NCI-H146 treated with DMSO at 0.1 percent for 48 hours (cell line): ENCODE results near the gene SEH1L.
A peak's percentile ranks its signal among the peaks of the same experiment; 100 is the strongest.
"Not testable (repeated sequence)": the region's sequence is repeated elsewhere in the genome, so short reads cannot be mapped to it uniquely, and the experiment has no call there.

ENCODE experiments used
- DNase-seq: peaks from one replicate; lab custom pipeline; 2025; ENCODE audit not compliant: unreplicated experiment; lab: John Stamatoyannopoulos, UW

Gene SEH1L

GRCh38 chr18:12943215-12943614, 4.6 kb upstream of the SEH1L start:
- DNase-seq: no peak

- DNase-seq: no peak
Measured at GRCh38 chr18:12944709-12945108, 3.1 kb upstream of the SEH1L start.

DNA sequence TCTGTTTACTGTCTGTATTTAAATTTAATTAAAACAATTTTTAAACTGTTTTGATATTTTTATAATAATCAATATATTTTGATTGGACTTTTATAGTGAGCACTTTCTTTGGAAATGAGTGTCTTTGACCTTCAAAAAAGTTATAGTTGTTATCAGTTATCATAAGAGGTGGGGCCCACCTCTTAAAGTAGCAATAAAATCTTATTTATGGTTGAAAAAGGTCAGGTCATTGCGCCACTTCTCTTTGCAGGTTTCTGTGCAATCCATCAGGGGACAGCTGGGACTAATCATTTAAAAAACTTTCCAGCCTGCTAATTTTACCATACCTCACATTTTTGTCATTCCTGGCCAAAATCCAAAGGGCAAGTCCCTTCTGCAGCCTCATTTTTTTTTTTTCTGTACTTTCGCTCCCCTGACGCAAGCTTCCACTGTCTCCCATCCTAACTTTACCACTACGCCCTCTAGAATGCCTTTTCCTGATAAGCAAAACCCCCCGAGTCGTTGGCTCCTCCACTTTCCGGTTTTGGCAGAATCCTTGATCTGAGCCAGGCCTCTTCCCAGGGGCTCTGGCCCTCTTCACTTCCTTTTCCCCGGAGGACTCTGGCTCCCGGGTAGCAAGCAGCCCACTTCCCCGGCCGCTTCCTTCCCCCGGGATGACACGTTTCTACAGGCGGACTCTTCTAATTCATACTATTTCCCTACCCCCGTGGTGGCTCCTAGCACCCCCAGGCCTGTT, 1.1 kb upstream of the SEH1L start:
- peak; percentile 87 for DNase-seq

DNA sequence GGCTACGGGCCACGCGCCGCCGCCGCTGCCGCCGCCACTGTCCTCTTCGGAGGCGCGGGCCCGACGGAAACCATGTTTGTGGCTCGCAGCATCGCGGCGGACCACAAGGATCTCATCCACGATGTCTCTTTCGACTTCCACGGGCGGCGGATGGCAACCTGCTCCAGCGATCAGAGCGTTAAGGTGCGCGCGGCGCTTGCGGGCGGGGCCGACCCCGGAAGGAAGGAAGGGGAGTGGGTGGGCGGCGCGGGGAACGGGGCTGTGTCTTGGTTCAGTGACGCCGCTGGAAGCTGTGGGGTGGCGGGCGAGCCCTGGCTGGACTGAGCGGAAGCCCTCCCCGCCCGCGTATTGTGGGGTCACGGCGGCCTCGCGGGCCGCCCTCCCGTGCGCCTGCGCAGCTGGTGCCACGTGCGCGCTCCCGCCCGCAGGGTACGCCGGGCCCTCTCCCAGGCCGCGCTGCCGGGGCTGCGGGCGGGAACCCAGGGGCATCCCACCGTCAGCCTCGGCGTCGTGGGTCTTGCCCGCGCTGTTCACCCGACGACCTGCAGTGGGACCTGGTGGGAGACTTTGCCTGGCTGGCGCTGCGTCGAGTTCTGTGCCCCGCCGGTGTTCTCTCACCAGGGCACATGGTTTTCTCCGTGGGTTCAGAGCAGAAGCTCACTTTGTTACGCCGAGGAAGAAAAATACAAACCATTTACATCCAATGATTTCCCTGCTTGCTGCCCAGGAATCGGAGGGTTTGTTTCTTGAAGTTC, 416 bp downstream of the SEH1L start:
- peak; percentile 96 for DNase-seq

DNA sequence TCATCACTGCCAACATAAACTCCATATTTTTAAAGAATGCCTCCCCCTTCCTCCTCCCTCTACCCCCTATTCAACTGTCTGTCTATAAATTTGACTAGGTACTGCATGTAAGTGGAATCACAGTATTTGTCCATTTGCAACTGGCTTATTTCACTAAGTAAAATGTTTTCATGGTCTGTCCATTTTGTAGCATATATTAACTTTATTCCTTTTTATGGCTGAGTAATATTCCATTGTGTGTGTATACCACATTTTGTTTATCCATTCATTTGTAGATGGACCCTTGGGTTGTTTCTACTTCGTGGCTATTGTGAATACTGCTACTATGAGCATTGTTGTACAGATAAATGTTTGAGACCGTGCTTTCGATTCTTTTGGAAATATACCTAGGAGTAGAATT, 10.7 kb downstream of the SEH1L start:
- DNase-seq: no peak

- DNase-seq: no peak
Measured at GRCh38 chr18:12960395-12960794, 12.6 kb downstream of the SEH1L start.

DNA sequence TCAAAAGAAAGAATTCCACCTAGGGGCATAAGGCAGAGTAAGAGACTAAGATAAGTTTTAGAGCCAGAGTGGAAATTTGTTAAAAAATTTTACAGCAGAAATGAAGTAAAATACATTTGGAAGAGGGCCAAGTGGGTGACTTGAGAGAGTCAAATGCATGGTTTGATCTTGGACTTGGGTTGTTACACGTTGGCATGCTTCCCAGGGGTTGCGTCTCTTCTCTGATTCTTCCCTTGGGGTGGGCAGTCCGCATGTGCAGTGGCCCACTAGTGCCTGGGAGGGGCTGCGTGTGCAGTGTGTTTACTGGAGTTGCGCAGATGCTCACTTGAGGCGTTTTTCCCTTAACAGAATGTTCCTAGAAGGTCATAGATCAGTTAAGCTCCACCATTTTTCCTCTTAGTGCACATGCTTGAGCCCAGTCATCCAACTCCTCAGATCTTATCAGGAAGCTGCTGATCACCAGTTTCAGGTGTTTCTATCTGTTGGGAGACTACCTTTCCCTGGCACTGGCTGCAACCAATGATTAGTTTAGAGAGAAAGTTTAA, 13.1 kb downstream of the SEH1L start:
- DNase-seq: no peak

DNA sequence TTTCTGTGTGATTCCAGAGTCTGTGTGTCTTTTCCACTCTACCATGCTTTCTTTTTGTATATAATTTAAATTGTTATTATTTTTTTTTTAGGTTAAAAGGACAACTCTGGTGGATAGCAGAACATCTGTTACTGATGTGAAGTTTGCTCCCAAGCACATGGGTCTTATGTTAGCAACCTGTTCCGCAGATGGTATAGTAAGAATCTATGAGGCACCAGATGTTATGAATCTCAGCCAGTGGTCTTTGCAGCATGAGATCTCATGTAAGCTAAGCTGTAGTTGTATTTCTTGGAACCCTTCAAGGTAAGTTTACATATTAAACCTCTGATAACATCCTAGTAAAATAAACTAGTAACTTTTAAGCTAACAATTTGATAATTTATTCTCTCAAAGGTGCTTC, 15.3 kb downstream of the SEH1L start:
- DNase-seq: no peak

DNA sequence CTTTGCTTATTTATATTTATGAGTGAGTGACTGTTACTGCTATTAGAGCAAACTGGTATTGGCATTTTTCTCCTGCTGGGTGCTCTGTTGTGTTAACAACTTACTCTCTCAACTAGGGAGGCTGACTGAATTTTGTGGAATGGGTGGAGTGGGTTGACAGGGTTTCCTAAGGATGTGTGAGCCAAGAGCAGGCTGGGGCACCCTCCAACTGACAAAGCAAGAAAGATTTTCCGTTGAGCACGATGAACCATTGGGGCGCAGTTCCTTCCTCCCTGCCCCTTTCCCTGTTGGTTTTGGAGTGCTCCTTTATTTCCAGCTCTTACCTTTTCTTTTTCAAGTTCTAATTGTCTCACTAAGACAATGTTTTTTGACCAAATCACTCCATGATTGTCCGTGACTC, 20.3 kb downstream of the SEH1L start:
- DNase-seq: no peak

DNA sequence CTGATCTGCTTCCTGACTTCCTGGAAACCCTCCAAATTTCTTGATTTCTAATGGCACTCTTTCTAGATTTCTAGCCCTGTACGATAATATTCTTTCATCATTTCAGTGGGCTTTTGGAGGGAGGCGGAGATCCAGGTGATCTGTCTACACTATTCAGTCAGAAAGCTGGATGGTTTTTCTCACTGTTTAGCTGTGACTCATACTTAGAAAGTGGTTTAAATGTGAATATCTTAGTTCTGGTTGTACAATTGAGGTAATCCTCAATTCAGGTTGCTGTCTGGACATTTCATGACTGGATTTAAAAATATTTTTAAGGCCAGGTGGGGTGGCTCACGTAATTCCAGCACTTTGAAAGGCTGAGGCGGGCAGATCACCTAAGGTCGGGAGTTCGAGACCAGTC, 20.8 kb downstream of the SEH1L start:
- DNase-seq: no peak

DNA sequence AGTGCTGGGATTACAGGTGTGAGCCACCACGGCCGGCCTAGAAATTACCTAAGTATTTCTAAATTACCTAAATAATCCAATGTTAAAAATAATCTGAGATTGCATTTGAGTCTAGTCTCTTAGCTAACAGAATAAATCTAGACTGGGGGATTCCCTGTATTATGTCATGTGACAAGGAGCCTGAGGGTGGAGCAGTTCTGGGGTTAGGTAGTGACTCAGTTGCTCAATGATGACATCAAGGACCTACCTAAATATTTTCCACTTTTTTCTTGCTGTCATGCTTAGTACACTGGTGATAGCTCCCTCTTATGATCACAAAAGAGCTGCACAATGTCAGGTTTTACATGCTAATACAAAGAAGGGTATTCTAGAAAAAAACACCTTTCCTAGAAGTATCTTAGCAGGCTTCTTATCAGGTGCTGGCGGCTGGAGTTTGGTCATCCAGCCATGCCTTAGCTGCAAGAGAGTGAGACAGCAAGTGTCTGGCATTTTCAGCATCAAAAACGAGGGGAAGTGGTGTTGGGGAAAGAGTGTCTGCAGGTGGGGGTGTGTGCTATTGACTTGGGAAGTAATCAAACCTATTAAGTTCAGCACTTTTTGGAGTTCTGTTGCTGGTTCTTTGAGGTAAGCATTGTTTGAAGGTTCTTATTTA, 25.9 kb downstream of the SEH1L start:
- DNase-seq: no peak

DNA sequence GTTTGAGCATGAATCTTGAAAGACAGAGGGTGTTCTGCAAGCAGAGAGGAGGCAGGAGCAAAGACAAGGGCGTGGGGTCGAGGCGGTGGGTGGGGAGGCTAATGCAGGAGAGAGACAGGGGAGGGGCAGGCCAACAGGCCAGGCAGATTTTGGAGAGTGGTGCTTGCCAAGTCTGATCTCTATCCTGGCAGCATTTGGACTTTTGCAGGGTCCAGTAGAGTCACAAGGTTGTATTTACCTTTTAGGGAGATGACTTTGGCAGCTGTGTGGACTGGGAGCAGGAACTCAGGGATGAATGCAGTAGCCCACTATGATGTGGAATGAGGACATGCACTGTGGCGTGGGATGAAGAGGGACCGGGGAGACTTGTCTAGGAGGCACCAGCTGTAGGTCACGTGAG, 27.7 kb downstream of the SEH1L start:
- DNase-seq: no peak

DNA sequence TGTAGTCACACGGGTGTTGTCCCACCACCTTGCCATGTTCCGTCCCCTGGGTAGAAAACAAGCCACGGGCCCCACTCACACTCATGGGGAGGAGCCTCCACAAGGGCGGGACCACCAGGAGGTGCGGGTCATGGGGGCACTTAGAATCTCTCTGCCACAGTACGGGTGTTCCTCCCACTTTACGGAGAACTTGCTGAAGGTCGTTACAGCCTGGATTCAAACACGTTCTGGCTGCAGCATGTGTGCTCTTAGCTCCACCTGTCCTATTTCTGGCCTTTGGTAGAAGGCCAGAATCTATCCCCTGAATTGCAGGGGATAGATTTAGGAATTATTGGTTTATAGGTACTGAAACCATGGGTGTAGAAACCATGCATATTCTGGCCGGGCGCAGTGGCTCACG, 28.5 kb downstream of the SEH1L start:
- no peak for DNase-seq

DNA sequence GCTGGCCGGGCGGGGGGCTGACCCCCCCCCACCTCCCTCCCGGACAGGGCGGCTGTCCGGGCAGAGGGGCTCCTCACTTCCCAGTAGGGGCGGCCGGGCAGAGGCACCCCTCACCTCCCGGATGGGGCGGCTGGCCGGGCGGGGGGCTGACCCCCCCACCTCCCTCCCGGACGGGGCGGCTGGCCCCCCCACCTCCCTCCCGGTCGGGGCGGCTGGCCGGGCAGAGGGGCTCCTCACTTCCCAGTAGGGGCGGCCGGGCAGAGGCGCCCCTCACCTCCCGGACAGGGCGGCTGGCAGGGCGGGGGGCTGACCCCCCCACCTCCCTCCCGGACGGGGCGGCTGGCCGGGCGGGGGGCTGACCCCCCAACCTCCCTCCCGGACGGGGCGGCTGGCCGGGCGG, 32.3 kb downstream of the SEH1L start:
- not testable (repeated sequence) for DNase-seq

DNA sequence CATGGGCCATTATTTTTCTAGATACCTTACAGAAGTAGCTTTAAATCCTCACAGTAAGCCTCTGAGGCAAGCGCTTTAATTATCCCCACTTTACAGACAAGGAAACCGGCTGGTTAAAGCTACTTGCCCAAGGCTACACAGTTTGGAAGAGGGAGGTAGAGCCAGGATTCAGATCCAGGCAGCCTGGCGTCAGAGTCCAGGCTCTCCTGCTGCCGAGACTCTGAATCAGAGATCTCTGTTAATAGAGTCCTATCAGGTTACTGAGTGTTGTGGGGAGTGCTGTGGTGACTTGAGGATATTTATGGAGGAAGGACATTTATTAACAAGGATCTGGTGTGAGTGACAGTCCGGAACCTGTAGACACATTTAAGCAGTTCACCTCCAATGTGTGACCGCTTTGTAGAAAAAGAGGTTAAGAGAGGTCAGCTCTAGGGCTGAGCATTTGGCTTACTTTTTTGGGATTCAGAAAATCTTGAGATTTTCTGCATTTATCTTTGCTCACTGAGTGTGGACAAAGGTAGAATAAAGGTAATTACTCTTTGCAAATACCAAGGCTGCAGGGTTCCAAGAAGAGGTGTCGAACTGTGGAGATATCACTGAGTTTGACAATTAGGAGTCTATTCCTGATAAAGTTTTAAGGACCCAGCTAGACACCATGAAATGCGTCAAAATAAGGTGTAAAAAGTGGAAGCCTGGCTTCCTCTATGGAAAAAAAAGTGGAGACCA, 41.7 kb downstream of the SEH1L start:
- DNase-seq: no peak

GRCh38 chr18:12990123-12990475, 42.3 kb downstream of the SEH1L start:
- no peak for DNase-seq

DNA sequence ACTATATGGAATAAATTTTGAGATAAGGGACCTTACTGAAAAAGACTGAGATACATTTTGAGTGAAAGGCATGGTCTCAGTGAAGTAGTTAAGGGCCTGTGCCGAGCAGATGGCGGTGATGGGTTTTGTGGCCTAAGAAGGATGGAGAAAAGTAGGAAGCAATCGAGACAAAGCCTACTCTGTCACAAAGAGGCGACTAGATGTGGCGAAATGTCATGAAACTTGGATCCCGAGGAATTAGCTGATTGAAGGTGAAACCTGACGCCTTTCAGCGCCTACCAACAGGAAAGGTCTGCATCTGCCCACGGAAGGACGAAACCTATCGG, 42.8 kb downstream of the SEH1L start:
- DNase-seq: no peak

DNA sequence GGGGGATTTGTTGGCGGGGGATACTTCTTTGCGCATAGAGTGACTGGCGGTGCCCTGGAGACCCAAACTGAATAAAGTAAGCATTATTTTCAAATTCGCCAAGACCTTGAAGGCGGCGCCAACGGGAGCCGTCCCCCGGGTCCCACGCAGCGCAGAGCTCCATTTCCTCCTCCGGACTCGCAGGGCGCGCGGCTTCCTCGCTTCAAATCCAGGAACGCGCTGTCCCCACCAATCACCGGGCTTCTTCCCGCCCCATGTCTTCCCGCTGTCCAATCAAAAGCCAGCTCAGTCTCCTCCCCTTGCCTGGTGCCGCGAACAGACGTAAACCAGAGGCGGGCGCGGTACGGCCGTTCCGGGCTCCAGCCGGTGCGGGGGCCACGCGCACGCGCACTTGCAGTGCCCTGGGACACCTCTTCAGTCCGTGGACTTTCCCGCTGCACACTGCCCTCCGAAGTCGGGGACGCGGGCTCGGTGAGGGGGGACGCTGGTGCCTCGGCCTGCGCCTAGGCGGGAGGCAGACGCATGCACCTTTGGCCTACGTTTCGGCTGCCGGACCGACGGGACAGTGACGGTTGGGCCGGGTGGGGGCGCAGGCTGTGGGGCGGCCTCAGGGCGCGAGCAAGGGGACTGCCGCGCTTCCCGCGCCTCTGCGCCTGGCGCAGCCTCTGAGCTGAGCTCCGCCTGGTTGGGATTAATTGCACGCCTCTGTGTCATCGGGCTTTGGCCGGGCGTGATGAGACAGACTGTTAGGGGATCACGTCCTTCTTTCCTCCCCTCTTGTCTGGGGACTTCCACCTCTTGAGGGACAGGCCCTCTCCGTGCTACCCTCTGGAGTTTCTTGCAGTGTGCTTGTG, 43.4 kb downstream of the SEH1L start, which contains the start of gene CEP192:
TSS of gene CEP192 (plus strand) at position 396 of the 854 bp plus-strand sequence. CDS start 8,063 bp downstream, outside the sequence.
- peak; percentile 100 for DNase-seq

GRCh38 chr18:12991821-12992179, 44.0 kb downstream of the SEH1L start:
- DNase-seq: no peak

- no peak for DNase-seq
Measured at GRCh38 chr18:12993439-12993838, 45.6 kb downstream of the SEH1L start.
